ENCODE results near the gene TNRC6B.

- TF ChIP-seq CTCF (IDR thresholded peaks at IDR 0.05; ENCODE audit: low read length) (peak; percentile 73), EZH2 (IDR thresholded peaks at IDR 0.05; ENCODE audit: borderline replicate concordance, low read length) (no peak)
Measured at GRCh38 chr22:40193429-40194421, 16.0 kb downstream of the TNRC6B start.

Data from OCI-LY1 (cell line).